Natural killer cell treated with Interleukin-12 subunit alpha and Interleukin-12 subunit beta and Interleukin-15 and Interleukin-18, amount 100 ng/mL, for 72 hours (primary cell): ENCODE results near the gene FZD1. TPM values are rescaled to one million over a fixed set of nuclear protein-coding genes. Genes with fewer than 3 reads are reported as not detected.
"Not testable (repeated sequence)": the region's sequence is repeated elsewhere in the genome, so short reads cannot be mapped to it uniquely, and the experiment has no call there.

Source experiments
- ATAC-seq, 2 donors: fragments of 150-1000 bp; cut with Tn5 transposase in 1 of 2; sonication (Bioruptor Pico), chemical (Tn5 transposase) in 1 of 2; 2 replicates each; pipeline ENCODE4 v1.10.0; 2021
- DNase-seq: peaks from one replicate; pipeline ENCODE4 v3.0.0; 2022; ENCODE audit warnings: low spot score
- H3K27ac Mint-ChIP-seq, 2 donors: 1 replicate in 1 of 2; 2 replicates in 1 of 2; pipeline ENCODE4 v1.8.0; 2022; ENCODE audit warnings: mixed read lengths in 2 of 2, mild to moderate bottlenecking in 1 of 2, moderate library complexity in 1 of 2
- H3K27me3 Mint-ChIP-seq, 2 donors: 1 replicate in 1 of 2; 2 replicates in 1 of 2; pipeline ENCODE4 v1.8.0; 2022; ENCODE audit warnings: mixed read lengths in 2 of 2
- H3K36me3 Mint-ChIP-seq: one replicate; pipeline ENCODE4 v1.8.0; 2022; ENCODE audit warnings: mixed read lengths
- H3K4me1 Mint-ChIP-seq, 2 donors: 1 replicate in 1 of 2; 2 replicates in 1 of 2; pipeline ENCODE4 v1.8.0; 2022; ENCODE audit warnings: low read depth in 2 of 2, mixed read lengths in 2 of 2, mild to moderate bottlenecking in 1 of 2
- H3K4me3 Mint-ChIP-seq: one replicate; pipeline ENCODE4 v1.8.0; 2022; ENCODE audit warnings: mixed read lengths
- H3K9me3 Mint-ChIP-seq: 2 replicates; pipeline ENCODE4 v1.8.0; 2022; ENCODE audit warnings: mixed read lengths
- total RNA-seq, 2 donors: library from RNA; stranded (reverse); gene quantifications; one replicate each; pipeline ENCODE4 v1.2.3, GENCODE V29; 2022

FZD1 gene
- total RNA-seq, 2 donors from 2014 or later = 0.29 TPM; not detected in 1

GRCh38 chr7:91297939-91298338 lies 33.7 kb downstream of the FZD1 start:
- Mint-ChIP-seq H3K4me3 (no peak overlapping the region), H3K27ac (no peak overlapping the region), H3K4me1 (no peaks in the 10 kb centered on the region), H3K9me3 (no peaks in the 10 kb centered on the region), H3K27me3 (no peaks in the 10 kb centered on the region), H3K36me3 (no peaks in the 10 kb centered on the region)
- no peak for ATAC-seq
- no peak for DNase-seq

GRCh38 chr7:91299952-91300775 lies 35.9 kb downstream of the FZD1 start:
- H3K4me3 Mint-ChIP-seq = no peak overlapping the region
- H3K4me1 Mint-ChIP-seq = no peaks in the 10 kb centered on the region
- no peaks in the 10 kb centered on the region for H3K36me3 Mint-ChIP-seq
- DNase-seq (no peak), ATAC-seq (no peak)
- no peak overlapping the region for H3K27ac Mint-ChIP-seq
- H3K9me3 Mint-ChIP-seq = peaks cover 5% of the 10 kb centered on the region
- no peaks in the 10 kb centered on the region for H3K27me3 Mint-ChIP-seq

- no peaks in the 10 kb centered on the region for H3K4me1 Mint-ChIP-seq
- no peak overlapping the region for H3K4me3 Mint-ChIP-seq
- no peak for ATAC-seq
- H3K36me3 Mint-ChIP-seq = no peaks in the 10 kb centered on the region
- DNase-seq = no peak
- H3K27me3 Mint-ChIP-seq = no peaks in the 10 kb centered on the region
- peaks cover 5% of the 10 kb centered on the region for H3K9me3 Mint-ChIP-seq
- H3K27ac Mint-ChIP-seq = no peak overlapping the region
Observed at GRCh38 chr7:91302794-91303193, 38.6 kb downstream of the FZD1 start.

GRCh38 chr7:91306266-91306665 lies 42.0 kb downstream of the FZD1 start:
- Mint-ChIP-seq H3K27ac (no peak overlapping the region), H3K36me3 (no peaks in the 10 kb centered on the region), H3K4me3 (no peak overlapping the region), H3K27me3 (no peaks in the 10 kb centered on the region), H3K4me1 (no peaks in the 10 kb centered on the region), H3K9me3 (peaks cover 5% of the 10 kb centered on the region)
- ATAC-seq = no peak
- no peak for DNase-seq

GRCh38 chr7:91307467-91307866 lies 43.2 kb downstream of the FZD1 start:
- Mint-ChIP-seq H3K27ac (no peak overlapping the region), H3K4me1 (no peaks in the 10 kb centered on the region), H3K4me3 (no peak overlapping the region), H3K36me3 (no peaks in the 10 kb centered on the region), H3K9me3 (peaks cover 5% of the 10 kb centered on the region), H3K27me3 (no peaks in the 10 kb centered on the region)
- ATAC-seq = no peak
- no peak for DNase-seq

GRCh38 chr7:91308191-91308590 lies 44.0 kb downstream of the FZD1 start:
- not testable (repeated sequence) for H3K4me3 Mint-ChIP-seq, DNase-seq, H3K36me3 Mint-ChIP-seq, ATAC-seq, H3K27me3 Mint-ChIP-seq, H3K27ac Mint-ChIP-seq, H3K9me3 Mint-ChIP-seq, H3K4me1 Mint-ChIP-seq

- no peak for DNase-seq
- Mint-ChIP-seq H3K9me3 (no peaks in the 10 kb centered on the region), H3K27me3 (no peaks in the 10 kb centered on the region), H3K4me1 (no peaks in the 10 kb centered on the region), H3K4me3 (no peak overlapping the region), H3K36me3 (no peaks in the 10 kb centered on the region), H3K27ac (no peak overlapping the region)
- ATAC-seq = no peak
Observed at GRCh38 chr7:91310830-91311460, 46.7 kb downstream of the FZD1 start.

GRCh38 chr7:91311839-91312238 lies 47.6 kb downstream of the FZD1 start:
- Mint-ChIP-seq H3K4me1 (no peaks in the 10 kb centered on the region), H3K9me3 (no peaks in the 10 kb centered on the region), H3K27me3 (no peaks in the 10 kb centered on the region), H3K27ac (no peak overlapping the region), H3K36me3 (no peaks in the 10 kb centered on the region), H3K4me3 (no peak overlapping the region)
- DNase-seq = no peak
- ATAC-seq = no peak

GRCh38 chr7:91313113-91313512 lies 48.9 kb downstream of the FZD1 start:
- ATAC-seq = no peak
- Mint-ChIP-seq H3K9me3 (no peaks in the 10 kb centered on the region), H3K4me1 (no peaks in the 10 kb centered on the region), H3K4me3 (no peak overlapping the region), H3K27me3 (no peaks in the 10 kb centered on the region), H3K27ac (no peak overlapping the region), H3K36me3 (no peaks in the 10 kb centered on the region)
- no peak for DNase-seq

- no peaks in the 10 kb centered on the region for H3K27me3 Mint-ChIP-seq
- DNase-seq (no peak), ATAC-seq (no peak)
- no peak overlapping the region for H3K4me3 Mint-ChIP-seq
- no peaks in the 10 kb centered on the region for H3K4me1 Mint-ChIP-seq
- no peaks in the 10 kb centered on the region for H3K9me3 Mint-ChIP-seq
- no peaks in the 10 kb centered on the region for H3K36me3 Mint-ChIP-seq
- H3K27ac Mint-ChIP-seq = no peak overlapping the region
Observed at GRCh38 chr7:91314591-91315323, 50.5 kb downstream of the FZD1 start.

- no peak overlapping the region for H3K4me3 Mint-ChIP-seq
- no peak for ATAC-seq
- no peaks in the 10 kb centered on the region for H3K27me3 Mint-ChIP-seq
Observed at GRCh38 chr7:91316426-91316825, 52.2 kb downstream of the FZD1 start.

GRCh38 chr7:91319351-91319750 lies 55.1 kb downstream of the FZD1 start:
- Mint-ChIP-seq H3K36me3 (no peaks in the 10 kb centered on the region), H3K27me3 (no peaks in the 10 kb centered on the region), H3K4me3 (no peak overlapping the region), H3K4me1 (no peaks in the 10 kb centered on the region), H3K9me3 (peaks cover 3% of the 10 kb centered on the region), H3K27ac (no peak overlapping the region)
- ATAC-seq = no peak
- no peak for DNase-seq

More at GRCh38 chr7:91316426-91316825, 52.2 kb downstream of the FZD1 start:
- Mint-ChIP-seq H3K36me3 (no peaks in the 10 kb centered on the region), H3K4me1 (no peaks in the 10 kb centered on the region), H3K9me3 (no peaks in the 10 kb centered on the region), H3K27ac (no peak overlapping the region)
- DNase-seq = no peak

GRCh38 chr7:91320366-91321078 lies 56.3 kb downstream of the FZD1 start:
- DNase-seq (no peak), ATAC-seq (no peak)
- Mint-ChIP-seq H3K36me3 (no peaks in the 10 kb centered on the region), H3K4me3 (no peak overlapping the region), H3K27me3 (no peaks in the 10 kb centered on the region), H3K9me3 (peaks cover 3% of the 10 kb centered on the region), H3K4me1 (no peaks in the 10 kb centered on the region), H3K27ac (no peak overlapping the region)
